Measurements from ENCODE around the gene S100A13.

The S100A13 gene

GRCh38 chr1:153572569-153573015 is 54.7 kb downstream of the S100A13 start:
- DNase-seq (ENCODE audit: low read depth in 1 of 2, low spot score in 1 of 2), result peak; percentile 19 to 20

- no peak for DNase-seq (ENCODE audit: low read depth in 1 of 2, low spot score in 1 of 2)
These were observed 55.6 kb downstream of the S100A13 start for GRCh38 chr1:153571706-153572105.

GRCh38 chr1:153570874-153571273 is 56.4 kb downstream of the S100A13 start:
- DNase-seq (ENCODE audit: low read depth in 1 of 2, low spot score in 1 of 2), result no peak

DNA sequence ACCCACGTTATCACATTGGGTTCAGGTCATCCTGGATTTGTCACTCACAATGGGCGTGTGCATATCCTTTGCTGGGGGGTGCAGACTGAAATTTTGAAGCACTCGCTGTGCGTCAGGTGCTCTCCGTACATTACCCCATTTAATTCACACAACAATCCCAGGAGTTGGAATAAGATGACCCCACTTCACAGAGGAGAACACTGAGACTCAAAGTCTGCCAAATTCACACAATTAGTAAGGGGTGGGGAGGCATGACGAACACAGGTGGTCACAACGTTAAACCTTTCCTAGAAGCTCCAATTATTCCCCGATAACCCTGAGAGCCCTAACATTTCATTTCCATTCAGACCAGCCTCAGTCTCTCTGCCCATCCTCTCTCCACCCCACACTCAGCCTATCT is 57.8 kb downstream of the S100A13 start:
- no peak for DNase-seq (ENCODE audit: low read depth in 1 of 2, low spot score in 1 of 2)
